Liver (tissue), 9 donors: ENCODE data around the gene ERICH4. TPM values are rescaled to one million over a fixed set of nuclear protein-coding genes. Genes with fewer than 3 reads are reported as not detected.

Experiments
- DNase-seq: peaks from one replicate; pipeline ENCODE4 v3.0.0-alpha.2; 2017; ENCODE audit warnings: low spot score
- H3K27ac ChIP-seq, 2 donors: one replicate each; pipeline ENCODE4 v1.7.0; 2013; ENCODE audit warnings: inconsistent platforms in 2 of 2, low read length in 2 of 2, control low read depth in 1 of 2, low read depth in 1 of 2, mild to moderate bottlenecking in 1 of 2
- H3K27me3 ChIP-seq, 4 donors: one replicate each; pipeline versions ENCODE4 v1.6.1 to v1.7.0; 2013; ENCODE audit warnings: low read length in 3 of 4, inconsistent platforms in 1 of 4, mild to moderate bottlenecking in 1 of 4, moderate library complexity in 1 of 4; ENCODE audit not compliant: control insufficient read depth in 4 of 4, insufficient read depth in 4 of 4
- H3K36me3 ChIP-seq, 4 donors: one replicate each; pipeline versions ENCODE4 v1.6.1 to v1.7.0; 2013; ENCODE audit warnings: low read length in 3 of 4, mild to moderate bottlenecking in 3 of 4, low read depth in 1 of 4, moderate library complexity in 1 of 4; ENCODE audit not compliant: control insufficient read depth in 4 of 4, insufficient read depth in 3 of 4
- H3K4me1 ChIP-seq, 4 donors: one replicate each; pipeline versions ENCODE4 v1.6.1 to v1.7.0; 2013; ENCODE audit warnings: low read length in 3 of 4, mild to moderate bottlenecking in 3 of 4, moderate library complexity in 1 of 4; ENCODE audit not compliant: control insufficient read depth in 4 of 4, insufficient read depth in 4 of 4
- H3K4me3 ChIP-seq, 3 donors: one replicate each; pipeline versions ENCODE4 v1.6.1 to v1.7.0; 2013; ENCODE audit warnings: low read length in 3 of 3, control low read depth in 1 of 3, low read depth in 1 of 3, mild to moderate bottlenecking in 1 of 3
- H3K9ac ChIP-seq, 2 donors: one replicate each; pipeline ENCODE4 v1.7.0; 2013; ENCODE audit warnings: low read length in 2 of 2, mild to moderate bottlenecking in 2 of 2, moderate library complexity in 2 of 2, control low read depth in 1 of 2, low read depth in 1 of 2
- H3K9me3 ChIP-seq, 4 donors: one replicate each; pipeline versions ENCODE4 v1.6.1 to v1.7.0; 2013; ENCODE audit warnings: low read length in 3 of 4; ENCODE audit not compliant: control insufficient read depth in 4 of 4
- EGR1 ChIP-seq, 2 donors: IDR thresholded peaks; 2 replicates each; pipeline ENCODE4 v1.6.1; 2016 to 2018; ENCODE audit warnings: antibody characterized with exemption in 2 of 2, low read depth in 2 of 2
- FOXA1 ChIP-seq: IDR thresholded peaks from 2 replicates; pipeline ENCODE4 v1.6.1; 2016; ENCODE audit warnings: antibody characterized with exemption
- FOXA2 ChIP-seq: IDR thresholded peaks from 2 replicates; pipeline ENCODE4 v1.6.1; 2016; ENCODE audit warnings: antibody characterized with exemption
- GABPA ChIP-seq, 2 donors: IDR thresholded peaks in 1 of 2; conservative IDR thresholded peaks in 1 of 2; 2 replicates each; pipeline ENCODE4 v1.6.1; 2016; ENCODE audit warnings: antibody characterized with exemption in 2 of 2, mild to moderate bottlenecking in 1 of 2, moderate library complexity in 1 of 2
- HNF4A ChIP-seq, 2 donors: conservative IDR thresholded peaks; 2 replicates each; pipeline ENCODE4 v1.6.1; 2016; ENCODE audit warnings: antibody characterized with exemption in 2 of 2, mild to moderate bottlenecking in 2 of 2
- HNF4G ChIP-seq: IDR thresholded peaks from 2 replicates; pipeline ENCODE4 v1.6.1; 2016; ENCODE audit warnings: antibody characterized with exemption
- JUND ChIP-seq, 2 donors: IDR thresholded peaks; 2 replicates each; pipeline ENCODE4 v1.6.1; 2016; ENCODE audit warnings: antibody characterized with exemption in 2 of 2
- NR2F2 ChIP-seq: IDR thresholded peaks from 2 replicates; pipeline ENCODE4 v1.6.1; 2016; ENCODE audit warnings: antibody characterized with exemption
- RAD21 ChIP-seq, 2 donors: IDR thresholded peaks; 2 replicates each; pipeline ENCODE4 v1.6.1; 2016; ENCODE audit warnings: antibody characterized with exemption in 2 of 2, mild to moderate bottlenecking in 2 of 2
- RXRA ChIP-seq, 2 donors: IDR thresholded peaks; 2 replicates each; pipeline ENCODE4 v1.6.1; 2017 to 2018; ENCODE audit warnings: antibody characterized with exemption in 2 of 2, mild to moderate bottlenecking in 1 of 2
- SP1 ChIP-seq: IDR thresholded peaks from 2 replicates; pipeline ENCODE4 v1.6.1; 2018; ENCODE audit warnings: antibody characterized with exemption, mild to moderate bottlenecking
- TAF1 ChIP-seq: conservative IDR thresholded peaks from 2 replicates; pipeline ENCODE4 v1.6.1; 2016; ENCODE audit warnings: antibody characterized with exemption, mild to moderate bottlenecking
- YY1 ChIP-seq: IDR thresholded peaks from 2 replicates; pipeline ENCODE4 v1.6.1; 2016; ENCODE audit warnings: antibody characterized with exemption, mild to moderate bottlenecking
- WGBS: extraction: QIAGEN DNeasy Blood & Tissue Kit; methylation state at CpG from one replicate; pipeline ENCODE4 v1.1.7; 2013; 5-methylcytosine and 5-hydroxymethylcytosine counted together
- polyA plus RNA-seq, 2 donors: library from polyadenylated mRNA; stranded (reverse) in 1 of 2; unstranded in 1 of 2; fragments of 200-250 nt in 1 of 2; fragments of >200 nt in 1 of 2; fragmentation: Nextera tagmentation in 1 of 2; extraction: Ambion mirVana in 1 of 2; gene quantifications; one replicate each; pipeline versions ENCODE4 v1.2.1 to v1.2.3, GENCODE V29; 2013 to 2015
- total RNA-seq, 2 donors: library from RNA; depleted of rRNA; stranded (reverse); fragments of >200 nt; gene quantifications; one replicate each; pipeline ENCODE4 v1.2.3, GENCODE V29; 2014
- TF ChIP-seq, protein P1 (sequence below): IDR thresholded peaks from 2 replicates; pipeline ENCODE4 v1.6.1; 2016; ENCODE audit warnings: antibody characterized with exemption
- TF ChIP-seq, protein P2 (sequence below): fragments of 150-350 bp; IDR thresholded peaks from 2 replicates; pipeline ENCODE4 v1.5.1; 2017; ENCODE audit warnings: improper control_type of control experiment, low read depth, low read length; ENCODE audit not compliant: missing input control
- TF ChIP-seq, protein P3 (sequence below): IDR thresholded peaks from 2 replicates; pipeline ENCODE4 v1.6.1; 2016; ENCODE audit warnings: antibody characterized with exemption
- TF ChIP-seq, protein P4 (sequence below): IDR thresholded peaks from 2 replicates; pipeline ENCODE4 v1.6.1; 2016; ENCODE audit warnings: antibody characterized with exemption
- TF ChIP-seq, protein P5 (sequence below): IDR thresholded peaks from 2 replicates; pipeline ENCODE4 v1.6.1; 2016; ENCODE audit warnings: antibody characterized with exemption, mild to moderate bottlenecking
- donor health status: healthy.
- donor health status: healthy.
- donor health status: healthy.
- donor health status: healthy.
- donor health status: healthy.

Gene ERICH4
- total and polyA plus RNA-seq, 4 donors, result not detected

DNA sequence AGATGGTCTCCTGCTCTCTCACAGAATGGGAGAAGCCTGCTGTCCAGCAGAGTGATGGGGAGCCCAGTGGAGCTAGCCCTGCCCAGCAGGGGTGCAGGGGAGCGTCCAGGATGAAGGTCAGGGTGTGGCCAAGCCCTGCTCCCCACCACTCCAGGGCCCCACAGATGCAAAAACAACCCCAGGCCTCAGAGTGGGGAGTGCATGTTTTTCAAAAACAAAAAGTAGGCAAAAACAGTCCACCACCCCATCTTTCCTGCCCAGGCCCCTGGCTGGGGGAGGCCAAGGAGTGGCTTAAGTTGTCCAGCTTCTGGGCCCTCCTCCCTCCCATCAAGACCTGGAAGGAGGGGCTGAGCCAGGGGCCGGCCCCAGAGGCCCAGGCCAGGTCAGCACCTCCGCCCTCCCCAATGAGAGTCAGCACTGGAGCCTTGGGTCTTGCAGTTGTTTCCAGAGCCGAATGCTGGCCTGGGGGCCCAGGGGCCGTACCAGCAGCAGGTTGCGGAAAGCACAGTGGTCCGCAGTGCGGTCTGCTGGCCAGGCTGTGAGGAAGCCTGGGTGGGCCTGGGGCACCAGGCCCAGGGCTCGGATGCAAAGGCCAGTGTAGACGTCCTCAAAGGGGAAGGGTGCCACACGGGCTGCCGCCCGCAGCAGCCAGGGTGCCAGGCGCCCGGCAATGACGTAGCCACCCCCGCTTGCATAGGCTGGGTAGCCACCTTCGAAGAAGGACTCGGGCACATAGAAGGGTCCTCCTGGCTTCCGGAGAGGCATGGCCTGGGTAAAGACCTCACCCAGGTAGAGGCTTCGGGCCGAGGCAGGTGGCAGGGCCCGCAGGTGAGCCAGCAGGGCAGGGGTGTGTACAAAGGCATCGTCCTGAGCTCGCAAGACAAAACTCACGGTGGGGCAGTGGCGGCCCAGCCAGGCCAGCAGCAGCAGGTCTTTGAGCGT, 17.5 kb upstream of the ERICH4 start:
- TF ChIP-seq HNF4A (conservative IDR thresholded peaks at IDR 0.05), result no peak
- no peak for TF ChIP-seq RAD21 (IDR thresholded peaks at IDR 0.05)
- TF ChIP-seq FOXA1, result no peak
- TF ChIP-seq RXRA (IDR thresholded peaks at IDR 0.05), result no peak
- TF ChIP-seq FOXA2, result no peak
- no peak for TF ChIP-seq HNF4G
- TF ChIP-seq, protein P1, sequence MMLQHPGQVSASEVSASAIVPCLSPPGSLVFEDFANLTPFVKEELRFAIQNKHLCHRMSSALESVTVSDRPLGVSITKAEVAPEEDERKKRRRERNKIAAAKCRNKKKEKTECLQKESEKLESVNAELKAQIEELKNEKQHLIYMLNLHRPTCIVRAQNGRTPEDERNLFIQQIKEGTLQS, result no peak
- TF ChIP-seq, protein P2, sequence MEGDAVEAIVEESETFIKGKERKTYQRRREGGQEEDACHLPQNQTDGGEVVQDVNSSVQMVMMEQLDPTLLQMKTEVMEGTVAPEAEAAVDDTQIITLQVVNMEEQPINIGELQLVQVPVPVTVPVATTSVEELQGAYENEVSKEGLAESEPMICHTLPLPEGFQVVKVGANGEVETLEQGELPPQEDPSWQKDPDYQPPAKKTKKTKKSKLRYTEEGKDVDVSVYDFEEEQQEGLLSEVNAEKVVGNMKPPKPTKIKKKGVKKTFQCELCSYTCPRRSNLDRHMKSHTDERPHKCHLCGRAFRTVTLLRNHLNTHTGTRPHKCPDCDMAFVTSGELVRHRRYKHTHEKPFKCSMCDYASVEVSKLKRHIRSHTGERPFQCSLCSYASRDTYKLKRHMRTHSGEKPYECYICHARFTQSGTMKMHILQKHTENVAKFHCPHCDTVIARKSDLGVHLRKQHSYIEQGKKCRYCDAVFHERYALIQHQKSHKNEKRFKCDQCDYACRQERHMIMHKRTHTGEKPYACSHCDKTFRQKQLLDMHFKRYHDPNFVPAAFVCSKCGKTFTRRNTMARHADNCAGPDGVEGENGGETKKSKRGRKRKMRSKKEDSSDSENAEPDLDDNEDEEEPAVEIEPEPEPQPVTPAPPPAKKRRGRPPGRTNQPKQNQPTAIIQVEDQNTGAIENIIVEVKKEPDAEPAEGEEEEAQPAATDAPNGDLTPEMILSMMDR, result no peak
- no peak for TF ChIP-seq EGR1 (IDR thresholded peaks at IDR 0.05; ENCODE audit: low read depth in 2 of 2)
- TF ChIP-seq, protein P3, sequence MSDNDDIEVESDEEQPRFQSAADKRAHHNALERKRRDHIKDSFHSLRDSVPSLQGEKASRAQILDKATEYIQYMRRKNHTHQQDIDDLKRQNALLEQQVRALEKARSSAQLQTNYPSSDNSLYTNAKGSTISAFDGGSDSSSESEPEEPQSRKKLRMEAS, result no peak
- no peak for TF ChIP-seq NR2F2
- no peak for TF ChIP-seq SP1
- no peak for TF ChIP-seq JUND (IDR thresholded peaks at IDR 0.05)
- TF ChIP-seq YY1, result no peak
- TF ChIP-seq TAF1, result no peak
- TF ChIP-seq GABPA (IDR thresholded peaks at IDR 0.05 in 1 of 2, conservative IDR thresholded peaks at IDR 0.05 in 1 of 2), result no peak
- TF ChIP-seq, protein P4, sequence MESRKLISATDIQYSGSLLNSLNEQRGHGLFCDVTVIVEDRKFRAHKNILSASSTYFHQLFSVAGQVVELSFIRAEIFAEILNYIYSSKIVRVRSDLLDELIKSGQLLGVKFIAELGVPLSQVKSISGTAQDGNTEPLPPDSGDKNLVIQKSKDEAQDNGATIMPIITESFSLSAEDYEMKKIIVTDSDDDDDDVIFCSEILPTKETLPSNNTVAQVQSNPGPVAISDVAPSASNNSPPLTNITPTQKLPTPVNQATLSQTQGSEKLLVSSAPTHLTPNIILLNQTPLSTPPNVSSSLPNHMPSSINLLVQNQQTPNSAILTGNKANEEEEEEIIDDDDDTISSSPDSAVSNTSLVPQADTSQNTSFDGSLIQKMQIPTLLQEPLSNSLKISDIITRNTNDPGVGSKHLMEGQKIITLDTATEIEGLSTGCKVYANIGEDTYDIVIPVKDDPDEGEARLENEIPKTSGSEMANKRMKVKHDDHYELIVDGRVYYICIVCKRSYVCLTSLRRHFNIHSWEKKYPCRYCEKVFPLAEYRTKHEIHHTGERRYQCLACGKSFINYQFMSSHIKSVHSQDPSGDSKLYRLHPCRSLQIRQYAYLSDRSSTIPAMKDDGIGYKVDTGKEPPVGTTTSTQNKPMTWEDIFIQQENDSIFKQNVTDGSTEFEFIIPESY, result no peak
- TF ChIP-seq, protein P5, sequence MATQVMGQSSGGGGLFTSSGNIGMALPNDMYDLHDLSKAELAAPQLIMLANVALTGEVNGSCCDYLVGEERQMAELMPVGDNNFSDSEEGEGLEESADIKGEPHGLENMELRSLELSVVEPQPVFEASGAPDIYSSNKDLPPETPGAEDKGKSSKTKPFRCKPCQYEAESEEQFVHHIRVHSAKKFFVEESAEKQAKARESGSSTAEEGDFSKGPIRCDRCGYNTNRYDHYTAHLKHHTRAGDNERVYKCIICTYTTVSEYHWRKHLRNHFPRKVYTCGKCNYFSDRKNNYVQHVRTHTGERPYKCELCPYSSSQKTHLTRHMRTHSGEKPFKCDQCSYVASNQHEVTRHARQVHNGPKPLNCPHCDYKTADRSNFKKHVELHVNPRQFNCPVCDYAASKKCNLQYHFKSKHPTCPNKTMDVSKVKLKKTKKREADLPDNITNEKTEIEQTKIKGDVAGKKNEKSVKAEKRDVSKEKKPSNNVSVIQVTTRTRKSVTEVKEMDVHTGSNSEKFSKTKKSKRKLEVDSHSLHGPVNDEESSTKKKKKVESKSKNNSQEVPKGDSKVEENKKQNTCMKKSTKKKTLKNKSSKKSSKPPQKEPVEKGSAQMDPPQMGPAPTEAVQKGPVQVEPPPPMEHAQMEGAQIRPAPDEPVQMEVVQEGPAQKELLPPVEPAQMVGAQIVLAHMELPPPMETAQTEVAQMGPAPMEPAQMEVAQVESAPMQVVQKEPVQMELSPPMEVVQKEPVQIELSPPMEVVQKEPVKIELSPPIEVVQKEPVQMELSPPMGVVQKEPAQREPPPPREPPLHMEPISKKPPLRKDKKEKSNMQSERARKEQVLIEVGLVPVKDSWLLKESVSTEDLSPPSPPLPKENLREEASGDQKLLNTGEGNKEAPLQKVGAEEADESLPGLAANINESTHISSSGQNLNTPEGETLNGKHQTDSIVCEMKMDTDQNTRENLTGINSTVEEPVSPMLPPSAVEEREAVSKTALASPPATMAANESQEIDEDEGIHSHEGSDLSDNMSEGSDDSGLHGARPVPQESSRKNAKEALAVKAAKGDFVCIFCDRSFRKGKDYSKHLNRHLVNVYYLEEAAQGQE, result no peak
- Histone ChIP-seq H3K9me3 (no peaks in the 10 kb centered on the region), H3K4me1 (peaks cover 0 to 5% (median 0%) of the 10 kb centered on the region in 4 donors), H3K36me3 (peaks cover 9 to 54% (median 17%) of the 10 kb centered on the region in 4 donors), H3K9ac (no peak overlapping the region), H3K27ac (no peak overlapping the region), H3K27me3 (no peaks in the 10 kb centered on the region), H3K4me3 (no peak overlapping the region)
- 87% methylated on average over 28 of the region's 28 CpGs for WGBS
- no peak for DNase-seq
